ENCODE measurements around the gene CTH. TPM values are rescaled to one million over a fixed set of nuclear protein-coding genes. Genes with fewer than 3 reads are reported as not detected.

The CTH gene
- total RNA-seq, 1 experiment from 2014 or later = 13.2 TPM

GRCh38 chr1:70397013-70397412 is 14.1 kb upstream of the CTH start:
- Histone ChIP-seq H3K4me3 (ENCODE audit: low read length) (no peak overlapping the region), H3K4me2 (ENCODE audit: low read length) (no peak overlapping the region), H3K79me2 (ENCODE audit: low read length) (no peaks in the 10 kb centered on the region), H3K36me3 (ENCODE audit: low read depth, low read length) (no peaks in the 10 kb centered on the region), H2AFZ (ENCODE audit: low read length) (no peak overlapping the region), H3K27me3 (ENCODE audit: low read length) (no peaks in the 10 kb centered on the region), H3K4me1 (ENCODE audit: insufficient read depth, low read length) (peaks cover 13% of the 10 kb centered on the region), H3K9me2 (replicated peaks; ENCODE audit: low read length) (no peaks in the 10 kb centered on the region), H3K27ac (ENCODE audit: low read length) (no peak overlapping the region), H3F3A (ENCODE audit: low read length, unreplicated experiment) (no peaks in the 10 kb centered on the region), H3K9me3 (ENCODE audit: low read length) (no peaks in the 10 kb centered on the region), H4K20me1 (ENCODE audit: low read length) (no peaks in the 10 kb centered on the region), H3K9ac (ENCODE audit: low read length) (no peak overlapping the region)
- TF ChIP-seq EZH2 (IDR thresholded peaks at IDR 0.05; ENCODE audit: low read length, unreplicated experiment) = no peak
- no peak for TF ChIP-seq CTCF (conservative IDR thresholded peaks at IDR 0.05; ENCODE audit: low read depth, low read length)
- TF ChIP-seq EZH2phosphoT487 (IDR thresholded peaks at IDR 0.05; ENCODE audit: borderline replicate concordance, low read length) = no peak
- ATAC-seq = no peak
- ChIA-PET POLR2A (ENCODE audit: unreplicated experiment) (no interaction called here), CTCF (no interaction called here)
- DNase-seq = no peak
- BruUV-seq (replicated peaks) = no TSS peak
- intact Hi-C loops (cut with micrococcal nuclease) = no loop called here

- POLR2A ChIA-PET (ENCODE audit: unreplicated experiment) = no interaction called here
- no peak overlapping the region for H2AFZ ChIP-seq (ENCODE audit: low read length)
These were observed 10.7 kb upstream of the CTH start for GRCh38 chr1:70400335-70400734.

More at GRCh38 chr1:70400335-70400734, 10.7 kb upstream of the CTH start:
- H3K4me2 ChIP-seq (ENCODE audit: low read length) = no peak overlapping the region
- H3K4me1 ChIP-seq (ENCODE audit: insufficient read depth, low read length) = 0 out of 2 replicates have a peak, but pooled peaks cover 5% of the 10 kb centered on the region
- TF ChIP-seq CTCF (conservative IDR thresholded peaks at IDR 0.05; ENCODE audit: low read depth, low read length) (no peak), EZH2 (IDR thresholded peaks at IDR 0.05; ENCODE audit: low read length, unreplicated experiment) (no peak), EZH2phosphoT487 (IDR thresholded peaks at IDR 0.05; ENCODE audit: borderline replicate concordance, low read length) (no peak)
- no peak for ATAC-seq
- no peaks in the 10 kb centered on the region for H4K20me1 ChIP-seq (ENCODE audit: low read length)
- no peaks in the 10 kb centered on the region for H3F3A ChIP-seq (ENCODE audit: low read length, unreplicated experiment)
- no peak for DNase-seq
- no peaks in the 10 kb centered on the region for H3K36me3 ChIP-seq (ENCODE audit: low read depth, low read length)
- BruUV-seq (replicated peaks) = no TSS peak
- no peak overlapping the region for H3K9ac ChIP-seq (ENCODE audit: low read length)
- no peaks in the 10 kb centered on the region for H3K79me2 ChIP-seq (ENCODE audit: low read length)
- no peaks in the 10 kb centered on the region for H3K27me3 ChIP-seq (ENCODE audit: low read length)
- CTCF ChIA-PET = no interaction called here
- H3K27ac ChIP-seq (ENCODE audit: low read length) = no peak overlapping the region
- intact Hi-C loops (cut with micrococcal nuclease) = no loop called here
- no peaks in the 10 kb centered on the region for H3K9me2 ChIP-seq (replicated peaks; ENCODE audit: low read length)
- H3K9me3 ChIP-seq (ENCODE audit: low read length) = no peaks in the 10 kb centered on the region
- no peak overlapping the region for H3K4me3 ChIP-seq (ENCODE audit: low read length)

Measured in PC-3 (cell line).